ENCODE measurements around the gene KCNK16.

GRCh38 chr6:39273406-39273821 is 49.1 kb downstream of the KCNK16 start:
- TF ChIP-seq, protein P1, sequence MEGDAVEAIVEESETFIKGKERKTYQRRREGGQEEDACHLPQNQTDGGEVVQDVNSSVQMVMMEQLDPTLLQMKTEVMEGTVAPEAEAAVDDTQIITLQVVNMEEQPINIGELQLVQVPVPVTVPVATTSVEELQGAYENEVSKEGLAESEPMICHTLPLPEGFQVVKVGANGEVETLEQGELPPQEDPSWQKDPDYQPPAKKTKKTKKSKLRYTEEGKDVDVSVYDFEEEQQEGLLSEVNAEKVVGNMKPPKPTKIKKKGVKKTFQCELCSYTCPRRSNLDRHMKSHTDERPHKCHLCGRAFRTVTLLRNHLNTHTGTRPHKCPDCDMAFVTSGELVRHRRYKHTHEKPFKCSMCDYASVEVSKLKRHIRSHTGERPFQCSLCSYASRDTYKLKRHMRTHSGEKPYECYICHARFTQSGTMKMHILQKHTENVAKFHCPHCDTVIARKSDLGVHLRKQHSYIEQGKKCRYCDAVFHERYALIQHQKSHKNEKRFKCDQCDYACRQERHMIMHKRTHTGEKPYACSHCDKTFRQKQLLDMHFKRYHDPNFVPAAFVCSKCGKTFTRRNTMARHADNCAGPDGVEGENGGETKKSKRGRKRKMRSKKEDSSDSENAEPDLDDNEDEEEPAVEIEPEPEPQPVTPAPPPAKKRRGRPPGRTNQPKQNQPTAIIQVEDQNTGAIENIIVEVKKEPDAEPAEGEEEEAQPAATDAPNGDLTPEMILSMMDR (IDR thresholded peaks at IDR 0.05) = no peak
- no peak for TF ChIP-seq ZFX (IDR thresholded peaks at IDR 0.05; ENCODE audit: borderline replicate concordance)

Data from 22Rv1 (cell line).